ENCODE results near the gene MCEE.

DNA sequence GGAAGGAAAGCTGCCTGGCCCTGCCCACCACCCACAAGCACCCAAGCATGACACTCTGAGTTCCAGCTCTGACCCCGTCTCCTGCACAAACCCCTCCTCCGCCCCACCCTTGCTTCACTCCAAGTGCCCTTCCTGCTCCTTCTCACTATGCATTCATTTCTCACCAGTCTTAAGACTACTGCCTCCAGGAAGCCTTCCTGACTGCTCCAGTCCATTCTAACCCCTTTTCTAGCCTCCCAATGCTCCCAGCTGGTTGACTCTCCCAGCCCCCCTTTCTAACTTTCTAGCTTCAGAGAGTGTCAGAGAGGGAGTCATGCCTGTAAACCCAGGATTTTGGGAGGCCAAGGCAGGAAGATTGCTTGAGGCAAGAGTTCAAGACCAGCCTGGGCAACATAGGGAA lies 69.8 kb downstream of the MCEE start:
- TF ChIP-seq POLR2AphosphoS5 (IDR thresholded peaks at IDR 0.05; ENCODE audit: low read depth) (no peak), GABPA (IDR thresholded peaks at IDR 0.05; ENCODE audit: low read depth) (no peak)
